ENCODE data around the gene ZNF674.
"Not testable (repeated sequence)": the region's sequence is repeated elsewhere in the genome, so short reads cannot be mapped to it uniquely, and the experiment has no call there.

ZNF674 gene

GRCh38 chrX:46554942-46555341, 9.7 kb upstream of the ZNF674 start:
- H3K4me1 ChIP-seq (ENCODE audit: control insufficient read depth, insufficient read depth, low read length), result no peaks in the 10 kb centered on the region
- no peak overlapping the region for H3K9ac ChIP-seq (ENCODE audit: low read length)
- no peak overlapping the region for H3K27ac ChIP-seq (ENCODE audit: low read depth, low read length)
- no peak overlapping the region for H3K4me3 ChIP-seq (ENCODE audit: low read length)
- H3K36me3 ChIP-seq (ENCODE audit: control insufficient read depth, insufficient read depth, low read length), result no peaks in the 10 kb centered on the region
- no peaks in the 10 kb centered on the region for H3K27me3 ChIP-seq (ENCODE audit: control insufficient read depth, insufficient read depth, low read length)

- H3K36me3 ChIP-seq (ENCODE audit: control insufficient read depth, insufficient read depth, low read length), result no peaks in the 10 kb centered on the region
- no peaks in the 10 kb centered on the region for H3K27me3 ChIP-seq (ENCODE audit: control insufficient read depth, insufficient read depth, low read length)
- H3K9ac ChIP-seq (ENCODE audit: low read length), result no peak overlapping the region
- H3K4me3 ChIP-seq (ENCODE audit: low read length), result no peak overlapping the region
- no peak overlapping the region for H3K27ac ChIP-seq (ENCODE audit: low read depth, low read length)
- no peaks in the 10 kb centered on the region for H3K4me1 ChIP-seq (ENCODE audit: control insufficient read depth, insufficient read depth, low read length)
Measured at GRCh38 chrX:46553935-46554334, 8.7 kb upstream of the ZNF674 start.

- Histone ChIP-seq H3K27me3 (ENCODE audit: control insufficient read depth, insufficient read depth, low read length) (no peaks in the 10 kb centered on the region), H3K27ac (ENCODE audit: low read depth, low read length) (no peak overlapping the region), H3K4me1 (ENCODE audit: control insufficient read depth, insufficient read depth, low read length) (peaks cover under 1% of the 10 kb centered on the region), H3K9ac (ENCODE audit: low read length) (no peak overlapping the region), H3K36me3 (ENCODE audit: control insufficient read depth, insufficient read depth, low read length) (peaks cover 2% of the 10 kb centered on the region), H3K4me3 (ENCODE audit: low read length) (no peak overlapping the region)
Measured at GRCh38 chrX:46551494-46552128, 6.4 kb upstream of the ZNF674 start.

GRCh38 chrX:46549914-46550313, 4.7 kb upstream of the ZNF674 start:
- Histone ChIP-seq H3K4me1 (ENCODE audit: control insufficient read depth, insufficient read depth, low read length) (peaks cover 3% of the 10 kb centered on the region), H3K36me3 (ENCODE audit: control insufficient read depth, insufficient read depth, low read length) (peaks cover 2% of the 10 kb centered on the region), H3K9ac (ENCODE audit: low read length) (no peak overlapping the region), H3K4me3 (ENCODE audit: low read length) (no peak overlapping the region), H3K27me3 (ENCODE audit: control insufficient read depth, insufficient read depth, low read length) (no peaks in the 10 kb centered on the region), H3K27ac (ENCODE audit: low read depth, low read length) (no peak overlapping the region)

GRCh38 chrX:46547857-46548256, 2.6 kb upstream of the ZNF674 start:
- no peaks in the 10 kb centered on the region for H3K27me3 ChIP-seq (ENCODE audit: control insufficient read depth, insufficient read depth, low read length)
- H3K27ac ChIP-seq (ENCODE audit: low read depth, low read length), result no peak overlapping the region
- no peak overlapping the region for H3K9ac ChIP-seq (ENCODE audit: low read length)
- H3K4me3 ChIP-seq (ENCODE audit: low read length), result no peak overlapping the region
- H3K36me3 ChIP-seq (ENCODE audit: control insufficient read depth, insufficient read depth, low read length), result peaks cover 2% of the 10 kb centered on the region
- peaks cover 3% of the 10 kb centered on the region for H3K4me1 ChIP-seq (ENCODE audit: control insufficient read depth, insufficient read depth, low read length)

- not testable (repeated sequence) for H3K9ac ChIP-seq (ENCODE audit: low read length); H3K27ac ChIP-seq (ENCODE audit: low read depth, low read length)
Measured at GRCh38 chrX:46544527-46544926, 694 bp downstream of the ZNF674 start.

GRCh38 chrX:46543441-46543840, 1.8 kb downstream of the ZNF674 start:
- Histone ChIP-seq H3K9ac (ENCODE audit: low read length) (no peak overlapping the region), H3K4me1 (ENCODE audit: control insufficient read depth, insufficient read depth, low read length) (peaks cover 3% of the 10 kb centered on the region), H3K4me3 (ENCODE audit: low read length) (no peak overlapping the region), H3K27me3 (ENCODE audit: control insufficient read depth, insufficient read depth, low read length) (no peaks in the 10 kb centered on the region), H3K27ac (ENCODE audit: low read depth, low read length) (no peak overlapping the region), H3K36me3 (ENCODE audit: control insufficient read depth, insufficient read depth, low read length) (peaks cover under 1% of the 10 kb centered on the region)

More at GRCh38 chrX:46544527-46544926, 694 bp downstream of the ZNF674 start:
- not testable (repeated sequence) for H3K36me3 ChIP-seq (ENCODE audit: control insufficient read depth, insufficient read depth, low read length); H3K4me1 ChIP-seq (ENCODE audit: control insufficient read depth, insufficient read depth, low read length); H3K27me3 ChIP-seq (ENCODE audit: control insufficient read depth, insufficient read depth, low read length)
- peak overlapping the region; percentile 73 for H3K4me3 ChIP-seq (ENCODE audit: low read length)

GRCh38 chrX:46531442-46531841, 13.8 kb downstream of the ZNF674 start:
- H3K36me3 ChIP-seq (ENCODE audit: control insufficient read depth, insufficient read depth, low read length), result no peaks in the 10 kb centered on the region
- no peak overlapping the region for H3K27ac ChIP-seq (ENCODE audit: low read depth, low read length)
- H3K9ac ChIP-seq (ENCODE audit: low read length), result no peak overlapping the region
- no peak overlapping the region for H3K4me3 ChIP-seq (ENCODE audit: low read length)
- H3K27me3 ChIP-seq (ENCODE audit: control insufficient read depth, insufficient read depth, low read length), result no peaks in the 10 kb centered on the region
- no peaks in the 10 kb centered on the region for H3K4me1 ChIP-seq (ENCODE audit: control insufficient read depth, insufficient read depth, low read length)

GRCh38 chrX:46530404-46530908, 14.8 kb downstream of the ZNF674 start:
- not testable (repeated sequence) for H3K4me3 ChIP-seq (ENCODE audit: low read length); H3K9ac ChIP-seq (ENCODE audit: low read length); H3K36me3 ChIP-seq (ENCODE audit: control insufficient read depth, insufficient read depth, low read length); H3K4me1 ChIP-seq (ENCODE audit: control insufficient read depth, insufficient read depth, low read length); H3K27me3 ChIP-seq (ENCODE audit: control insufficient read depth, insufficient read depth, low read length); H3K27ac ChIP-seq (ENCODE audit: low read depth, low read length)

GRCh38 chrX:46529740-46530403, 15.3 kb downstream of the ZNF674 start:
- not testable (repeated sequence) for H3K36me3 ChIP-seq (ENCODE audit: control insufficient read depth, insufficient read depth, low read length); H3K4me1 ChIP-seq (ENCODE audit: control insufficient read depth, insufficient read depth, low read length); H3K27ac ChIP-seq (ENCODE audit: low read depth, low read length); H3K4me3 ChIP-seq (ENCODE audit: low read length); H3K9ac ChIP-seq (ENCODE audit: low read length); H3K27me3 ChIP-seq (ENCODE audit: control insufficient read depth, insufficient read depth, low read length)

GRCh38 chrX:46528640-46529039, 16.6 kb downstream of the ZNF674 start:
- H3K4me3 ChIP-seq (ENCODE audit: low read length); H3K4me1 ChIP-seq (ENCODE audit: control insufficient read depth, insufficient read depth, low read length); H3K27ac ChIP-seq (ENCODE audit: low read depth, low read length); H3K27me3 ChIP-seq (ENCODE audit: control insufficient read depth, insufficient read depth, low read length); H3K36me3 ChIP-seq (ENCODE audit: control insufficient read depth, insufficient read depth, low read length); H3K9ac ChIP-seq (ENCODE audit: low read length): not testable (repeated sequence)

GRCh38 chrX:46506076-46506475, 39.1 kb downstream of the ZNF674 start:
- Histone ChIP-seq H3K27ac (ENCODE audit: low read depth, low read length) (no peak overlapping the region), H3K4me1 (ENCODE audit: control insufficient read depth, insufficient read depth, low read length) (no peaks in the 10 kb centered on the region), H3K27me3 (ENCODE audit: control insufficient read depth, insufficient read depth, low read length) (no peaks in the 10 kb centered on the region), H3K4me3 (ENCODE audit: low read length) (no peak overlapping the region), H3K36me3 (ENCODE audit: control insufficient read depth, insufficient read depth, low read length) (peaks cover 3% of the 10 kb centered on the region), H3K9ac (ENCODE audit: low read length) (no peak overlapping the region)

GRCh38 chrX:46502848-46503247, 42.4 kb downstream of the ZNF674 start:
- Histone ChIP-seq H3K4me1 (ENCODE audit: control insufficient read depth, insufficient read depth, low read length) (no peaks in the 10 kb centered on the region), H3K27ac (ENCODE audit: low read depth, low read length) (no peak overlapping the region), H3K4me3 (ENCODE audit: low read length) (no peak overlapping the region), H3K27me3 (ENCODE audit: control insufficient read depth, insufficient read depth, low read length) (no peaks in the 10 kb centered on the region), H3K36me3 (ENCODE audit: control insufficient read depth, insufficient read depth, low read length) (peaks cover 3% of the 10 kb centered on the region), H3K9ac (ENCODE audit: low read length) (no peak overlapping the region)
